Neural progenitor cell (in vitro differentiated cells): Measurements from ENCODE around the gene PUS3. TPM values are rescaled to one million over a fixed set of nuclear protein-coding genes. Genes with fewer than 3 reads are reported as not detected.

Source experiments
- DNase-seq: peaks from one replicate; pipeline ENCODE4 v3.0.0-alpha.2; 2016; ENCODE audit warnings: low spot score
- H2AFZ ChIP-seq: fragments of 200-600 bp; sonication (generic); replicated peaks from 2 replicates; pipeline ENCODE4 v1.6.1; 2016; ENCODE audit warnings: antibody characterized with exemption
- H3F3A ChIP-seq: fragments of 200-600 bp; sonication (generic); 2 replicates; pipeline ENCODE4 v1.6.1; 2016; ENCODE audit warnings: antibody characterized with exemption, low read depth
- H3K27ac ChIP-seq: fragments of 200-600 bp; sonication (generic); 2 replicates; pipeline ENCODE4 v1.5.1; 2016; ENCODE audit warnings: mild to moderate bottlenecking
- H3K27me3 ChIP-seq: fragments of 200-600 bp; sonication (generic); 2 replicates; pipeline ENCODE4 v1.6.1; 2016; ENCODE audit warnings: mild to moderate bottlenecking, moderate library complexity
- H3K36me3 ChIP-seq: fragments of 200-600 bp; sonication (generic); 2 replicates; pipeline ENCODE4 v1.5.1; 2016
- H3K4me1 ChIP-seq: fragments of 200-600 bp; sonication (generic); 2 replicates; pipeline ENCODE4 v1.6.1; 2016; ENCODE audit warnings: mixed run types
- H3K4me2 ChIP-seq: fragments of 200-600 bp; sonication (generic); 2 replicates; pipeline ENCODE4 v1.6.1; 2016
- H3K4me3 ChIP-seq: fragments of 200-600 bp; sonication (generic); 2 replicates; pipeline ENCODE4 v1.5.1; 2016
- H3K79me2 ChIP-seq: fragments of 200-600 bp; sonication (generic); 2 replicates; pipeline ENCODE4 v1.6.1; 2016; ENCODE audit warnings: low read depth
- H3K9ac ChIP-seq: fragments of 200-600 bp; sonication (generic); 2 replicates; pipeline ENCODE4 v1.6.1; 2016
- H3K9me3 ChIP-seq: fragments of 200-600 bp; sonication (generic); 2 replicates; pipeline ENCODE4 v1.5.1; 2016; ENCODE audit warnings: low read depth
- H4K20me1 ChIP-seq: fragments of 200-600 bp; sonication (generic); 2 replicates; pipeline ENCODE4 v1.6.1; 2016; ENCODE audit warnings: low read depth
- H3K27ac Mint-ChIP-seq: 3 replicates; pipeline ENCODE4 v1.8.0; 2021; ENCODE audit warnings: mixed read lengths
- H3K27me3 Mint-ChIP-seq: 2 replicates; pipeline ENCODE4 v1.8.0; 2022; ENCODE audit warnings: low read depth, mild to moderate bottlenecking, inconsistent platforms, moderate library complexity, mixed read lengths; ENCODE audit not compliant: insufficient read depth
- H3K36me3 Mint-ChIP-seq: 3 replicates; pipeline ENCODE4 v1.8.0; 2021; ENCODE audit warnings: mixed read lengths
- H3K4me1 Mint-ChIP-seq: 3 replicates; pipeline ENCODE4 v1.8.0; 2021; ENCODE audit warnings: mixed read lengths
- H3K4me3 Mint-ChIP-seq: 3 replicates; pipeline ENCODE4 v1.8.0; 2021; ENCODE audit warnings: mild to moderate bottlenecking, moderate library complexity, mixed read lengths
- H3K9me3 Mint-ChIP-seq: 3 replicates; pipeline ENCODE4 v1.8.0; 2020; ENCODE audit warnings: mixed read lengths
- CTCF ChIP-seq: fragments of 200-600 bp; sonication (generic); IDR thresholded peaks from 2 replicates; pipeline ENCODE4 v1.5.1; 2017; ENCODE audit warnings: antibody characterized with exemption, mild to moderate bottlenecking
- EZH2 ChIP-seq: fragments of 200-600 bp; sonication (generic); IDR thresholded peaks from 2 replicates; pipeline ENCODE4 v1.6.1; 2017; ENCODE audit warnings: antibody characterized with exemption, mild to moderate bottlenecking, moderate library complexity
- EZH2phosphoT487 ChIP-seq: fragments of 200-600 bp; sonication (generic); IDR thresholded peaks from 2 replicates; pipeline ENCODE4 v1.6.1; 2017; ENCODE audit warnings: antibody characterized with exemption
- total RNA-seq: library from RNA; depleted of rRNA; stranded (reverse); fragments of >200 nt; gene quantifications from 2 replicates; pipeline ENCODE4 v1.2.3, GENCODE V29; 2015; ENCODE audit warnings: low replicate concordance

PUS3 gene
- total RNA-seq, 1 donor from 2014 or later, result 22.1 TPM

- H3K27ac Mint-ChIP-seq, result peak overlapping the region; percentile 90
- Histone ChIP-seq H2AFZ (no peak overlapping the region), H3K9ac (no peak overlapping the region), H4K20me1 (no peaks in the 10 kb centered on the region), H3K36me3 (no peaks in the 10 kb centered on the region), H3K4me3 (no peak overlapping the region), H3K4me1 (peaks cover 5% of the 10 kb centered on the region), H3K9me3 (no peaks in the 10 kb centered on the region), H3K79me2 (no peaks in the 10 kb centered on the region), H3F3A (no peaks in the 10 kb centered on the region), H3K27ac (no peak overlapping the region), H3K27me3 (no peaks in the 10 kb centered on the region), H3K4me2 (no peak overlapping the region)
- DNase-seq, result no peak
- peaks cover 24% of the 10 kb centered on the region for H3K4me1 Mint-ChIP-seq
- H3K9me3 Mint-ChIP-seq, result no peaks in the 10 kb centered on the region
- H3K4me3 Mint-ChIP-seq, result no peak overlapping the region
- no peak for TF ChIP-seq EZH2phosphoT487
- no peak for TF ChIP-seq EZH2
- TF ChIP-seq CTCF, result no peak
- H3K36me3 Mint-ChIP-seq, result peaks cover 14% of the 10 kb centered on the region
- H3K27me3 Mint-ChIP-seq, result peaks cover 14% of the 10 kb centered on the region
Measured at GRCh38 chr11:125950696-125951651, 48.0 kb upstream of the PUS3 start.

DNA sequence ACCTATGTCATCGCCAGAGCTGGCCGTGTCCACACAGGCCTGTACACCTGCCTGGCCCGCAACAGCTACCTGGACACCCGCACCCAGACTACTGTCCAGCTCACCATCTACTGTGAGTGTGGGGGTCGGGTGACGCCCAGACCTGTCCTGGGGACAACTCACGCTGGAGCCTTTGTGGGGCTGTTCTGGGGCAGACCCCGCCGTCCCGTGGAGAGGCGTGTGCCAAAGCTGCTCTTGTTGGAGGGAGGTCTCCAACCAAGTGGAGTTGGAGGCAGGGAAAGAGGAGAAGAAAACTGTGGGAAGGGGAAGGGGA lies 47.1 kb upstream of the PUS3 start:
- Histone ChIP-seq H3K4me1 (peaks cover 5% of the 10 kb centered on the region), H4K20me1 (no peaks in the 10 kb centered on the region), H3K4me2 (no peak overlapping the region), H3K9ac (no peak overlapping the region), H3K27ac (no peak overlapping the region), H3K27me3 (no peaks in the 10 kb centered on the region), H2AFZ (no peak overlapping the region), H3F3A (no peaks in the 10 kb centered on the region), H3K79me2 (no peaks in the 10 kb centered on the region), H3K36me3 (no peaks in the 10 kb centered on the region), H3K9me3 (no peaks in the 10 kb centered on the region), H3K4me3 (no peak overlapping the region)
- Mint-ChIP-seq H3K36me3 (peaks cover 8% of the 10 kb centered on the region), H3K27me3 (peaks cover 13% of the 10 kb centered on the region), H3K27ac (peak overlapping the region; percentile 69), H3K9me3 (no peaks in the 10 kb centered on the region), H3K4me1 (peaks cover 29% of the 10 kb centered on the region), H3K4me3 (no peak overlapping the region)
- DNase-seq, result no peak
- TF ChIP-seq CTCF, result no peak
- no peak for TF ChIP-seq EZH2
- no peak for TF ChIP-seq EZH2phosphoT487

DNA sequence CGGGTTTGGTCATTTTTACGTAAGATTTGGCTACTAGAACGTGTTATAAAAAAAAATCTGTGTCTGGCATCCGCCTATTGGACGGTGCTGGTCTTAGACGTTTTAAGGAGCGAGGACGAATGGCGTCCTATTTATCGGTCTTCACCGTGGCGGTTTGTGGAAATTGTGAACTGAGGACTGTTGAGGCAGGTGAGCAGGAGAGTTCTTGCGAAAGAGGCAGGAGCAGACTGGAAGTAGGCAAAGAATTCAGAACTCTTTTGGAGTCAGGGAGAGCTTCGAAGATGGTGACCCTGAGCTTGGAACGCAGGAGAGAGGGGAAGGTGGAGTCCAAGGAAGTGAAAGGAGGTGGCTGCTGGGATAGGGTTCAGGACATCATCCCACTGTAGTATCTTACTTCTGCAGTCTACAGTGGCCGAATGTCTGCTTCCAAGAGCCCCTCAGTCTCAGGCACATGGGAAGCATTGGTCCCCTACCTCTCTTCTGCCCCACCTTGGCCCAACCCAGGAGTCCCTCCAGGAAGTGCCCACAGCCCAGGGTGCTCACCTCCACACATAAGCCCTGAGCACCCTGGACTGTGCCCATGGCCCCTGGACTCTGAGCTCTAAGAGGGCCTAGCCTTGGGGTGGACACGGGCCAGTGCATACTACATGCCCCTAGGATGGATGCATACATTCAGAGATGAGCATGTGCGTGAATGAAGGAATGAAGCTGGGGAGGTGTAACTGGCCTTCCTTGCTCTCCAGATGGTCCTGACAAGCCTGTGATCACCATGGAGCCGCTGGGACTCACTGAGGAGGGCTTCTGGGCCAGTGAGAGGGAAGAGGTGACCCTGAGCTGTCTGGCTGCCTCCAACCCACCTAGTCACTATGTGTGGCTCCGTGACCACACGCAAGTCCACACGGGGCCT lies 46.5 kb upstream of the PUS3 start:
- Mint-ChIP-seq H3K4me1 (peaks cover 29% of the 10 kb centered on the region), H3K27ac (peak overlapping the region; percentile 69), H3K9me3 (no peaks in the 10 kb centered on the region), H3K36me3 (peaks cover 7% of the 10 kb centered on the region), H3K27me3 (peaks cover 10% of the 10 kb centered on the region), H3K4me3 (peak overlapping the region; percentile 6)
- Histone ChIP-seq H3K27me3 (no peaks in the 10 kb centered on the region), H2AFZ (no peak overlapping the region), H3K27ac (no peak overlapping the region), H3K4me2 (no peak overlapping the region), H3K36me3 (no peaks in the 10 kb centered on the region), H3K4me1 (peaks cover 5% of the 10 kb centered on the region), H3K79me2 (no peaks in the 10 kb centered on the region), H3F3A (no peaks in the 10 kb centered on the region), H4K20me1 (no peaks in the 10 kb centered on the region), H3K9me3 (no peaks in the 10 kb centered on the region), H3K9ac (no peak overlapping the region), H3K4me3 (no peak overlapping the region)
- no peak for DNase-seq
- TF ChIP-seq EZH2 (no peak), EZH2phosphoT487 (no peak), CTCF (no peak)
